Glutamatergic neuron (in vitro differentiated cells): ENCODE data around the gene FSD1. TPM values are rescaled to one million over a fixed set of nuclear protein-coding genes. Genes with fewer than 3 reads are reported as not detected.
A peak's percentile ranks its signal among the peaks of the same experiment; 100 is the strongest.
"Not testable (repeated sequence)": the region's sequence is repeated elsewhere in the genome, so short reads cannot be mapped to it uniquely, and the experiment has no call there.

Source experiments
- DNase-seq: peaks from one replicate; pipeline ENCODE4 v3.0.0; 2022
- H3K27ac Mint-ChIP-seq: one replicate; pipeline ENCODE4 v1.8.0; 2020; ENCODE audit warnings: mild to moderate bottlenecking, mixed read lengths, inconsistent platforms; ENCODE audit not compliant: unreplicated experiment
- H3K27me3 Mint-ChIP-seq: one replicate; pipeline ENCODE4 v1.8.0; 2020; ENCODE audit warnings: mild to moderate bottlenecking, moderate library complexity, mixed read lengths, inconsistent platforms; ENCODE audit not compliant: unreplicated experiment
- H3K36me3 Mint-ChIP-seq: one replicate; pipeline ENCODE4 v1.8.0; 2020; ENCODE audit warnings: mild to moderate bottlenecking, mixed read lengths, inconsistent platforms; ENCODE audit not compliant: unreplicated experiment
- H3K4me1 Mint-ChIP-seq: one replicate; pipeline ENCODE4 v1.8.0; 2020; ENCODE audit warnings: mild to moderate bottlenecking, low read depth, mixed read lengths, inconsistent platforms; ENCODE audit not compliant: unreplicated experiment
- H3K4me3 Mint-ChIP-seq: one replicate; pipeline ENCODE4 v1.8.0; 2020; ENCODE audit warnings: mild to moderate bottlenecking, mixed read lengths, inconsistent platforms; ENCODE audit not compliant: unreplicated experiment
- H3K9me3 Mint-ChIP-seq: one replicate; pipeline ENCODE4 v1.8.0; 2020; ENCODE audit warnings: mild to moderate bottlenecking, moderate library complexity, mixed read lengths, inconsistent platforms; ENCODE audit not compliant: unreplicated experiment
- total RNA-seq: library from RNA; stranded (reverse); fragmentation: NEBNext Ultra II Directional; extraction: Animal tissue kit (Norgen Biotek cat#: 25700); gene quantifications from one replicate; pipeline ENCODE4 v1.2.1, GENCODE V29; 2021; ENCODE audit not compliant: unreplicated experiment
- TF ChIP-seq, protein P1 (sequence below): fragments of 200-600 bp; sonication (generic); IDR thresholded peaks from one replicate; pipeline ENCODE4 v1.5.0; 2021; ENCODE audit not compliant: partially characterized antibody, unreplicated experiment

Gene FSD1
- total RNA-seq, 1 donor from 2014 or later, result 156 TPM

DNA sequence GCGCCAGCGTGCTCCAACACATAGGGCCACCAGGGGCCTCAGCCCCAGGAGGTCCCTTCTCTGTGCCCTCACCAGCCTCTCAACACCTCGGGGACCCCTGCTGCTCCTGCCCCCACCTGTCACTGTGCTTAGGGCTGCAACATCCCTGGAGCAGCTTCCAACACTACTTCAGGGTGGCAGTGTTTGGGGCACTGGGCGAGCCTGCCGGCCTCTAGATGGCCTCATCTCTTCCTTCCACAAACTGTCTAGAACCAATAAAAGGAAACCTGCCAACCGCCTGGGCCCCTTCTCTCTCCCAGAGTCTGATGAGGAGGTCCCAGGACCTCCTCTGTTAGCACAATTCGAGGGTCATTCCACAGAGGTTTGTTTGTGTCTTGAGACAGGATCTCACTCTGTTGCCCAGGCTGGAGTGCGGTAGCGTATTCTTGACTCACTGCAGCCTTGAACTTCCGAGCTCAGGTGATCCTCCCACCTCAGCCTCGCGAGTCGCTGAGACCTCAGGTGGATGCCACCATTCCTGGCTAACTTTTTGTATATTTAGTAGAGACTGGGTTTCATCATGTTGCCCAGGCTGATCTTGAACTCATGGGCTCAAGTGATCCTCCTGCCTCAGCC, 35.5 kb upstream of the FSD1 start:
- peaks cover 3% of the 10 kb centered on the region for H3K9me3 Mint-ChIP-seq
- H3K36me3 Mint-ChIP-seq, result no peaks in the 10 kb centered on the region
- no peak overlapping the region for H3K4me3 Mint-ChIP-seq
- no peak for DNase-seq
- no peak overlapping the region for H3K27ac Mint-ChIP-seq
- no peaks in the 10 kb centered on the region for H3K4me1 Mint-ChIP-seq
- H3K27me3 Mint-ChIP-seq, result peaks cover 4% of the 10 kb centered on the region
- TF ChIP-seq, protein P1, sequence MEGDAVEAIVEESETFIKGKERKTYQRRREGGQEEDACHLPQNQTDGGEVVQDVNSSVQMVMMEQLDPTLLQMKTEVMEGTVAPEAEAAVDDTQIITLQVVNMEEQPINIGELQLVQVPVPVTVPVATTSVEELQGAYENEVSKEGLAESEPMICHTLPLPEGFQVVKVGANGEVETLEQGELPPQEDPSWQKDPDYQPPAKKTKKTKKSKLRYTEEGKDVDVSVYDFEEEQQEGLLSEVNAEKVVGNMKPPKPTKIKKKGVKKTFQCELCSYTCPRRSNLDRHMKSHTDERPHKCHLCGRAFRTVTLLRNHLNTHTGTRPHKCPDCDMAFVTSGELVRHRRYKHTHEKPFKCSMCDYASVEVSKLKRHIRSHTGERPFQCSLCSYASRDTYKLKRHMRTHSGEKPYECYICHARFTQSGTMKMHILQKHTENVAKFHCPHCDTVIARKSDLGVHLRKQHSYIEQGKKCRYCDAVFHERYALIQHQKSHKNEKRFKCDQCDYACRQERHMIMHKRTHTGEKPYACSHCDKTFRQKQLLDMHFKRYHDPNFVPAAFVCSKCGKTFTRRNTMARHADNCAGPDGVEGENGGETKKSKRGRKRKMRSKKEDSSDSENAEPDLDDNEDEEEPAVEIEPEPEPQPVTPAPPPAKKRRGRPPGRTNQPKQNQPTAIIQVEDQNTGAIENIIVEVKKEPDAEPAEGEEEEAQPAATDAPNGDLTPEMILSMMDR, result no peak

DNA sequence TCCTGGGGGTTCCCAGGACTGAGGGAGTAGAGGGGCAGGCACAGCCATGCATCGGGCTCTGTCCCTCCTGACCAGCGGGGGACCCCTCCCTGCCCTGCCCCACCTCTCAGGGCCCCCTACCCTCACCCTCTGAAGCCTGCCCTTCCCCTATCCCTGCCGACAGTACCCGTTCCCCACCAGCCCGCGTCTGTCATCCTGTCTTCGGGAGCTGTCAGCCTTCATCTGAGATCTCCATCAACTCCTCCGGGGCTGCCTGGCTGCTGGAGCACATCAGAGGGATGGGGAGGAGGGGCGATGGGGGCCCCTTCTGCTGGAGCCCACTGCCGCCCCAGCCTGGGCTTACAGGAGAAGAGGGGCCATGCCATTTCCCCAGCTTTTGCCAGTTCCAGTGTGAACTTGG, 31.5 kb upstream of the FSD1 start:
- DNase-seq, result peak; percentile 51
- H3K36me3 Mint-ChIP-seq, result no peaks in the 10 kb centered on the region
- H3K4me3 Mint-ChIP-seq, result no peak overlapping the region
- peaks cover 6% of the 10 kb centered on the region for H3K27me3 Mint-ChIP-seq
- TF ChIP-seq, protein P1, result no peak
- H3K4me1 Mint-ChIP-seq, result peaks cover 3% of the 10 kb centered on the region
- H3K9me3 Mint-ChIP-seq, result no peaks in the 10 kb centered on the region
- H3K27ac Mint-ChIP-seq, result no peak overlapping the region

DNA sequence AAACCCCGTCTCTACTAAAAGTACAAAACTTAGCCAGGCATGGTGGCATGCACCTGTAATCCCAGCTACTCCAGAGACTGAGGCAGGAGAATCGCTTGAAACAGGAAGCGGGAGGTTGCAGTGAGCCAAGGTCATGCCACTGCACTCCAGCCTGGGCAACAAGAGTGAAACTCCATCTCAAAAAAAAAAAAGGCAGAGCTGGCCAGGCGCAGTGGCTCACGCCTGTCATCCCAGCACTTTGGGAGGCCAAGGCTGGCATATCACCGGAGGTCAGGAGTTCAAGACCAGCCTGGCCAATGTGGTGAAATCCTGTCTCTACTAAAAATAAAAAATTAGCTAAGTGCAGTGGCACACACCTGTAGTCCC, 30.1 kb upstream of the FSD1 start:
- not testable (repeated sequence) for H3K36me3 Mint-ChIP-seq

DNA sequence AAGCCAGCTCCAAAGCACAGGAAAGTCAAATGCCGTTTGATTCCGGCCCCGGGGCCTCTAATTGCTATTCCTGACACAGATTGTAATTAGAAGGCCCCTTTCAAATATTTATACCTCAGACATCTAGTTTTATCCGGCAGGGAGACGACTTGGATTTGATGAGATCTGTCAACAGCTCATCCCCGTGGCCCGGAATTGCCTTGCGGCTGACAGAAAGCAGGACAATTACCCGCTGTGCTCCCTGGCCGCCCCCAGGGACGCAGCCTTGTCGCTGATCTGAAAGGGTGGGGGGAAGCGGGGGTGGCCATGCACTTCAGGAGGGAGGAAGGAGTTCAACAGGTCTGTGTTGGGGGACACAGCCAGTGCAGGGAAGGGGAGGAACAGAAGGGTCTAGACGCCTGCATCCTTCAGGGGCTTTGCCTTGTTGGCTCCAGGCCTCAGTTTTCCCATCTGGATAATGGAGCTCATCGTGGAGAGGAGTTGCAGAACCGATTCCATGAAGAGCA, 27.2 kb upstream of the FSD1 start:
- H3K27me3 Mint-ChIP-seq, result peaks cover 12% of the 10 kb centered on the region

More for the DNA sequence above, 30.1 kb upstream of the FSD1 start:
- not testable (repeated sequence) for H3K4me3 Mint-ChIP-seq, H3K27ac Mint-ChIP-seq, H3K9me3 Mint-ChIP-seq, DNase-seq, H3K4me1 Mint-ChIP-seq, H3K27me3 Mint-ChIP-seq

DNA sequence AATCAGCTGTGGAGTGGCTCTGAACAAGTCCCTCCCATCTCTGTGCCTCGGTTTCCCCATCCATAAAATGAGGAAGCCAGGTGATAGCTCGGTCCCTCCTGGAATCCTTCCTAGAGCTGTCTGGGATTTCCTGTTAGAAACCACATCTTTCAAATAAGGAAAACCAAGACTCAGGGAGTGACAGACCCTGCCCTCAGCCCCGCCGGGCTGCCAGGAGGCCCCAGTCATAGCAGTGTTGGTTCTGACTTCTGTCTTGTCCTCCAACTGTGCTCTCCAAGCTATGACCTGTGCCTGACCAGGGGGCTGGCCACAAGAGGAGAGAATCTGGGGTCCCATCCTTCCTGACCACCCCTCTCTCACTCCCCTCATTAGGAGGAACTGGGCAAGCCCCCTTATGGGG, 26.4 kb upstream of the FSD1 start:
- Mint-ChIP-seq H3K9me3 (peaks cover 7% of the 10 kb centered on the region), H3K4me3 (peak overlapping the region; percentile 93), H3K27ac (peak overlapping the region; percentile 98), H3K4me1 (peaks cover 3% of the 10 kb centered on the region), H3K36me3 (no peaks in the 10 kb centered on the region), H3K27me3 (peaks cover 12% of the 10 kb centered on the region)
- TF ChIP-seq, protein P1, result no peak
- DNase-seq, result peak; percentile 52

More for the DNA sequence above, 27.2 kb upstream of the FSD1 start:
- TF ChIP-seq, protein P1, result no peak
- Mint-ChIP-seq H3K27ac (peak overlapping the region; percentile 91), H3K4me1 (peaks cover 3% of the 10 kb centered on the region), H3K9me3 (peaks cover 7% of the 10 kb centered on the region), H3K4me3 (peak overlapping the region; percentile 78), H3K36me3 (no peaks in the 10 kb centered on the region)
- peak; percentile 43 for DNase-seq
